B cell (primary cell): ENCODE results near the gene MPC1. TPM values are rescaled to one million over a fixed set of nuclear protein-coding genes. Genes with fewer than 3 reads are reported as not detected.

ENCODE experiments used
- ATAC-seq: fragments of 200-7000 bp; cut with Tn5 transposase; one replicate; pipeline ENCODE4 v1.10.0; 2021; ENCODE audit warnings: low read depth, mild to moderate bottlenecking, moderate number of reproducible peaks, moderate library complexity
- CTCF ChIA-PET: fragments of 350-600 bp; sonication (Branson Sonifier 250); formaldehyde crosslinking; loops from one replicate; lab custom pipeline; 2021; ENCODE audit warnings: antibody characterized with exemption, inconsistent platforms; lab: Charles Lee
- POLR2A ChIA-PET: fragments of 350-600 bp; sonication (Branson Sonifier 250); formaldehyde crosslinking; loops from one replicate; lab custom pipeline; 2021; ENCODE audit warnings: antibody characterized with exemption; lab: Charles Lee
- DNase-seq: peaks from one replicate; pipeline ENCODE4 v3.0.0; 2013
- H2AFZ ChIP-seq: 2 replicates; pipeline ENCODE4 v1.6.1; 2012; ENCODE audit warnings: mild to moderate bottlenecking, low read depth, low read length; ENCODE audit not compliant: insufficient read depth, poor library complexity, severe bottlenecking
- H3K27ac ChIP-seq, 2 donors: 1 replicate in 1 of 2; 2 replicates in 1 of 2; pipeline ENCODE4 v1.5.1; 2012 to 2013; ENCODE audit warnings: low read length in 2 of 2, mild to moderate bottlenecking in 2 of 2, moderate library complexity in 1 of 2
- H3K27me3 ChIP-seq, 4 experiments: fragments of 200-600 bp in 1 of 4; sonication (generic) in 1 of 4; replicated peaks in 1 of 4; 1 replicate in 2 of 4; 2 replicates in 2 of 4; pipeline versions ENCODE4 v1.6.1 to v1.7.0; 2013 to 2016; ENCODE audit warnings: low read length in 3 of 4, mild to moderate bottlenecking in 2 of 4, mixed read lengths in 1 of 4, moderate library complexity in 1 of 4; ENCODE audit not compliant: insufficient read depth in 4 of 4, control insufficient read depth in 3 of 4; ENCODE audit errors: control extremely low read depth in 1 of 4
- H3K36me3 ChIP-seq, 2 experiments: replicated peaks in 1 of 2; 1 replicate in 1 of 2; 2 replicates in 1 of 2; pipeline versions ENCODE4 v1.6.1 to v1.7.1; 2013; ENCODE audit warnings: low read length in 1 of 2; ENCODE audit not compliant: insufficient read depth in 2 of 2, control insufficient read depth in 1 of 2; ENCODE audit errors: control extremely low read depth in 1 of 2, extremely low read depth in 1 of 2
- H3K4me1 ChIP-seq, 2 donors: fragments of 200-600 bp in 1 of 2; sonication (generic) in 1 of 2; 1 replicate in 1 of 2; 2 replicates in 1 of 2; pipeline versions ENCODE4 v1.5.1 to v1.6.1; 2013 to 2017; ENCODE audit warnings: low read length in 2 of 2; ENCODE audit not compliant: control insufficient read depth in 2 of 2, insufficient read depth in 2 of 2
- H3K4me2 ChIP-seq: replicated peaks from 2 replicates; pipeline ENCODE3; 2012; ENCODE audit warnings: mild to moderate bottlenecking, low read depth, low read length; ENCODE audit not compliant: poor library complexity, severe bottlenecking
- H3K4me3 ChIP-seq, 5 experiments: fragments of 200-600 bp in 1 of 5; sonication (generic) in 1 of 5; 1 replicate in 3 of 5; 2 replicates in 2 of 5; pipeline versions ENCODE4 v1.5.1 to v1.7.0; 2011 to 2016; ENCODE audit warnings: low read length in 4 of 5, mild to moderate bottlenecking in 4 of 5, low read depth in 2 of 5, control low read depth in 1 of 5, moderate library complexity in 1 of 5; ENCODE audit not compliant: insufficient read depth in 1 of 5; ENCODE audit errors: control extremely low read depth in 1 of 5, extremely low read depth in 1 of 5
- H3K79me2 ChIP-seq: fragments of 200-600 bp; sonication (generic); one replicate; pipeline ENCODE4 v1.6.0; 2016; ENCODE audit warnings: low read length; ENCODE audit not compliant: control insufficient read depth, insufficient read depth
- H3K9ac ChIP-seq: fragments of 200-600 bp; sonication (generic); 2 replicates; pipeline ENCODE4 v1.6.1; 2017; ENCODE audit warnings: mild to moderate bottlenecking, low read length, moderate library complexity
- H3K9me3 ChIP-seq, 3 donors: one replicate each; pipeline versions ENCODE4 v1.6.1 to v1.7.1; 2013; ENCODE audit warnings: low read length in 2 of 3; ENCODE audit not compliant: control insufficient read depth in 2 of 3, insufficient read depth in 1 of 3; ENCODE audit errors: control extremely low read depth in 1 of 3
- H4K20me1 ChIP-seq: 2 replicates; pipeline ENCODE4 v1.6.0; 2012; ENCODE audit warnings: mild to moderate bottlenecking, low read length; ENCODE audit not compliant: insufficient read depth, control insufficient read depth, poor library complexity, severe bottlenecking
- H3K27ac Mint-ChIP-seq: one replicate; pipeline ENCODE4 v1.8.0; 2021; ENCODE audit warnings: mixed read lengths
- H3K27me3 Mint-ChIP-seq: one replicate; pipeline ENCODE4 v1.8.0; 2021; ENCODE audit warnings: mixed read lengths
- H3K4me1 Mint-ChIP-seq: one replicate; pipeline ENCODE4 v1.8.0; 2021; ENCODE audit warnings: mixed read lengths
- H3K4me3 Mint-ChIP-seq: one replicate; pipeline ENCODE4 v1.8.0; 2021; ENCODE audit warnings: mixed read lengths
- H3K9me3 Mint-ChIP-seq: one replicate; pipeline ENCODE4 v1.8.0; 2022; ENCODE audit warnings: mixed read lengths; ENCODE audit not compliant: insufficient read depth
- CTCF ChIP-seq: fragments of 200-600 bp; IDR thresholded peaks from one replicate; pipeline ENCODE4 v1.8.0; 2022; ENCODE audit warnings: antibody characterized with exemption, mild to moderate bottlenecking
- EZH2 ChIP-seq: IDR thresholded peaks from 2 replicates; pipeline ENCODE4 v1.6.1; 2012; ENCODE audit warnings: borderline replicate concordance, low read depth, mild to moderate bottlenecking, moderate library complexity, low read length; ENCODE audit not compliant: insufficient read depth, poor library complexity, severe bottlenecking
- WGBS: methylation state at CpG from one replicate; pipeline ENCODE4 v1.1.5; 2013; ENCODE audit warnings: missing lambda C conversion rate; ENCODE audit not compliant: insufficient coverage; 5-methylcytosine and 5-hydroxymethylcytosine counted together
- intact Hi-C: fragments of 100-400 bp; cut with micrococcal nuclease; formaldehyde crosslinking; loops from one replicate; pipeline ENCODE4 v1.10.0; 2022
- polyA plus RNA-seq: library from polyadenylated mRNA; depleted of rRNA; stranded (reverse); fragments of >200 nt; gene quantifications from 2 replicates; pipeline ENCODE4 v1.2.3, GENCODE V29; 2012
- total RNA-seq, 2 donors: library from RNA; stranded (reverse); fragments of 120-200 nt in 1 of 2; gene quantifications; 1 replicate in 1 of 2; 2 replicates in 1 of 2; pipeline versions ENCODE4 v1.2.3 to v1.2.4, GENCODE V29; 2013 to 2022

Gene MPC1
- total and polyA plus RNA-seq, 2 donors (not counting 1 experiment from before 2014, with no cell fraction given), result 19.8 to 23.9 TPM

- ChIA-PET CTCF (interaction anchor here (1.0 to 3.7 kb wide), 3 partner anchors 10 to 58 kb away, joined by 3 to 27 read pairs (median 4); no protein-coding TSS in a partner anchor), POLR2A (interaction anchor here (0.9 to 1.2 kb wide), 4 partner anchors 9 to 41 kb away, joined by 3 to 7 read pairs (median 5); no protein-coding TSS in a partner anchor)
- Mint-ChIP-seq H3K9me3 (no peaks in the 10 kb centered on the region), H3K27me3 (no peaks in the 10 kb centered on the region), H3K27ac (peak within 1 kb of the TSS; percentile 97), H3K4me1 (peaks cover 17% of the 10 kb centered on the region), H3K4me3 (peak within 1 kb of the TSS; percentile 90)
- WGBS, result under 1% methylated on average over 72 of the region's 73 CpGs
- Histone ChIP-seq H3K79me2 (peaks cover 53% of the 10 kb centered on the region), H3K9ac (peak within 1 kb of the TSS; percentile 99), H3K4me3 (peak within 1 kb of the TSS; percentile 91 to 100 (median 97)), H2AFZ (peak within 1 kb of the TSS; percentile 72), H3K9me3 (no peaks in the 10 kb centered on the region), H4K20me1 (peaks cover 30% of the 10 kb centered on the region), H3K27ac (peak within 1 kb of the TSS; percentile 99 to 100), H3K4me1 (peaks cover 34 to 44% of the 10 kb centered on the region in 2 donors), H3K36me3 (peaks cover 8 to 26% of the 10 kb centered on the region in 2 experiments), H3K4me2 (peak within 1 kb of the TSS; percentile 96), H3K27me3 (no peaks in the 10 kb centered on the region)
- peak; percentile 79 for ATAC-seq
- TF ChIP-seq EZH2 (no peak), CTCF (no peak)
- intact Hi-C loops, result loop anchor here (1.0 to 5.0 kb wide), 7 partner anchors 10 to 615 kb away; partner anchors contain the start of genes RNASET2 and RPS6KA2
- DNase-seq, result peak; percentile 89
These were observed 40.2 kb downstream of the MPC1 start, which contains the start of gene SFT2D1 for GRCh38 chr6:166342349-166343149. SFT2D1 (minus strand) TSS chr6:166342545; CDS start chr6:166342481, 64 bp downstream.
